Stimulated activated CD8-positive, alpha-beta memory T cell treated with anti-CD3 and anti-CD28 coated beads, Interleukin-15, amount 100 ng/mL, for 24 hours (primary cell): ENCODE results near the gene ZNF354B.

ENCODE experiments used
- DNase-seq: peaks from one replicate; pipeline ENCODE4 v3.0.0-alpha.2; 2020; ENCODE audit warnings: low read depth

Gene ZNF354B

DNA sequence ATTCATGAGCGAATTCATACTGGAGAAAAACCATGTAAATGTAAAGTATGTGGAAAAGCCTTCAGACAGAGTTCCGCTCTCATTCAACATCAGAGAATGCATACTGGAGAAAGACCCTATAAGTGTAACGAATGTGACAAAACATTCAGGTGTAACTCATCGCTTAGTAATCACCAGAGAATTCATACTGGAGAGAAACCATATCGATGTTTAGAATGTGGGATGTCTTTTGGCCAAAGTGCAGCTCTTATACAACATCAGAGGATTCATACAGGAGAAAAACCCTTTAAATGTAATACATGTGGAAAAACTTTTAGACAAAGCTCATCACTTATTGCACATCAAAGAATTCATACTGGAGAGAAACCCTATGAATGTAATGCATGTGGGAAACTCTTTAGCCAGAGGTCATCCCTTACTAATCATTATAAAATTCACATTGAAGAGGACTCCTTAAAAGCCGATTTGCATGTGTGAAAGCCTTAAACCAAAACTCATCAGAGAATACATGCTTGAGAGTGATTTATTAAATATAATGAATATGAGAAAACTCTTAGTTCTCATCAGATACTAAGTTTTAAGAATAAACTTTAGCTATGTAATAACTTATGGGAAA lies 24.2 kb downstream of the ZNF354B start:
- no peak for DNase-seq

DNA sequence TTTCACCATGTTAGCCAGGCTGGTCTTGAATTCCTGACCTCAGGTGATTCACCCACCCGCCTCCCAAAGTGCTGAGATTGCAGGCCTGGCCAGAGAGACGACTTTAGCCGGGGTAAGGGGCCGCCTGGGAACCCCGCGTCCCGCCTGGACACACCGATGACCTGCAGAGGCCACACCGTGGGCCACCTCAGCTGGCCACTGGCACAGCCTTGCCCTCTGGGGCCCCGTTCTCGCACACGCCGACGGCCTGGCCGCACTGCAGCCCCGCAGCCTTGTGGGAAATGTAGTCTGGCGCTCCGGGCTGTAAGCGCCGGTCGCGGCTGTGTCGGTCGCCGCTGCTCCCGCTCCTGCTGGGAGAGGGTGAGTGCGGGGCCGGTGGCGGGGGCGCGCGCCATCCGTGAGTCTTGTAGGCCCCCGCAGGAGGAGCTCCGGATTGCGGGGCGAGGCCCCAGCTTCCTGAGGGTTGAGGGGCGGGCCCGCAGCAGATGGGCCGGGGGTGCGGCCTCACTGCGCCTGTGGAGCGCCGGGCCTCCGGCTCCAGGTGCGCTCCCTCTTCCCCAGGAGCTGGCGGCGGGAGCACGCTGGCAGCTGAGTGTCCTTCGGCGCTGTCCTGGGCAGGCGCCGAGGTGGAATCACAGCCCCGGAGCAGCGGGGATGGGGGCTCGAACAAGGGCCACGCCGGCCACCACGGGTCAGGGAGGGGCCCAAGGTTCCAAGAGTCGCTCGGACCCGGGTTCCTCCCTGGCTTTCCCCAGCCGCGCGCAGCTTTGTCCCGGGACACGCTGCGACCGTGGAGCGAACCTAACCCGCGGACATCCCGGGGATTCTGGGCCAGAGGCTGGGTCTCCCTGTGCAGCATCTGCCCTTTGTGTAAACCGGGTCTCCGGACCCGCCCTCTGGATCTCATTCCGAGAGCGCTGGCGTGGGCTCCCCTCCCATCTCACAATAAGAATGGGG lies 36.1 kb downstream of the ZNF354B start, which contains the start of gene ZFP2:
Gene ZFP2, plus strand, starts transcription at position 299 of the 957 bp plus-strand sequence. CDS start 35,401 bp downstream, outside the sequence.
- DNase-seq: no peak

DNA sequence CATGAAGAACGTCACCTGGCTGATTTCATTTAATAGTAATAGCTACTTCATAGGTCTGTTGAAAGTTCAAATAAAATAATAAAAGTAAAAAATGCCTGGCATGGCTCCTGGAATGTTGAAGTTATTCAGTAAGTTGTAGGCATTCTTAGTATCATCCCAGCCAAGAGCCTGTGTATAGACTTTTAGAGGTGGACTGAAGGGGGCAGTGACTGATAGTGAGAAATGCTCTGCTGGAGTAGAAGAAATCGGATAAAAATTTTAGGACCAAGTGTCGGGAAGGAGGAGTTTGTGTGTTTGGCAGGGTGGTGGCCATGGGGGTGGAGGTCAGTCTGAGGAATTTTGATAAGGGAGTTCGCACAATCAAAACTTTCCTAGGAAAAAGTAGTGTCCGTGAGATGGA lies 39.5 kb downstream of the ZNF354B start:
- no peak for DNase-seq

DNA sequence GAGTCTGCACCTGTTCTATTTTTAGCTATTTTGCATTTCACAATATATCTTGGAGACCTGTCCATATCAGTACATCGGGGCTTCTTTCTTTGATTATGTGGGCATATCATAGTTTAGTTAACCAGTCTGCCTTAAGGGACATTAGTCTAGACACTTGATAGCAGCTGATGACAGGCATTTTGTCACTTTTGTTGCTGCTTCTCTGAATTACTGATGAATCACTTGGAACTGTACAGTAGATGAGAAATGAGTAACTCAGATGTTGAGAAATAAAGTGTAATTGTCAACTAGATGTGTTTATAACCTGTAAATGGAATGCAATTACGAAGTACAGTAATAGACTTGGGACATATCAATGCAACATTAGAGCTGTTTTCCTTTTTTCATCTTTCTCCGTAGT lies 43.1 kb downstream of the ZNF354B start:
- no peak for DNase-seq

DNA sequence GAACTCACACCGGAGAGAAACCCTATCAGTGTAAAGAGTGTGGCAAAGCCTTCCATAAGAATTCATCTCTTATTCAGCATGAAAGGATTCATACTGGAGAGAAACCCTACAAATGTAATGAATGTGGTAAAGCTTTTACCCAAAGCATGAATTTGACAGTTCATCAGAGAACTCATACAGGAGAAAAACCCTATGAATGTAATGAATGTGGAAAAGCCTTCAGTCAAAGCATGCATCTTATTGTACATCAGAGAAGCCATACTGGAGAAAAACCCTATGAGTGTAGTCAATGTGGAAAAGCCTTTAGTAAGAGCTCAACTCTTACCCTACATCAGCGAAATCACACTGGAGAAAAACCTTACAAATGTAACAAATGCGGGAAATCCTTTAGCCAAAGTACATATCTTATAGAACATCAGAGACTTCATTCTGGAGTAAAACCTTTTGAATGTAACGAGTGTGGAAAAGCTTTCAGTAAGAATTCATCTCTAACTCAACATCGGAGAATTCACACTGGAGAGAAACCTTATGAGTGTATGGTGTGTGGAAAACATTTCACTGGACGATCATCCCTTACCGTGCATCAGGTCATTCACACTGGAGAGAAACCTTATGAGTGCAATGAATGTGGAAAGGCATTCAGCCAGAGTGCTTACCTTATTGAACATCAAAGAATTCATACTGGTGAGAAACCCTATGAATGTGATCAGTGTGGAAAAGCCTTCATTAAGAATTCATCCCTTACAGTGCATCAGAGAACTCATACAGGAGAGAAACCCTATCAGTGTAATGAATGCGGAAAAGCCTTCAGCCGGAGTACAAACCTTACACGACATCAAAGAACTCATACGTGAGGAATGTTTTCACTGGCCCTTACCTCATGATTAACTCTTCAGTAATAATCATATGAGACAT lies 72.3 kb downstream of the ZNF354B start:
- DNase-seq: no peak
